Neural cell (in vitro differentiated cells): ENCODE measurements around the gene ZDHHC14.

ENCODE experiments used
- EP300 ChIP-seq: fragments of 450-650 bp; conservative IDR thresholded peaks from 2 replicates; pipeline ENCODE4 v1.6.1; 2014; ENCODE audit warnings: antibody characterized with exemption, mild to moderate bottlenecking, moderate library complexity; ENCODE audit not compliant: poor library complexity, severe bottlenecking
- EZH2 ChIP-seq: fragments of 200-600, 300-800 bp; shearing (Covaris generic), sonication (generic); IDR thresholded peaks from 2 replicates; pipeline ENCODE4 v1.6.1; 2014; ENCODE audit warnings: antibody characterized with exemption, low read length, borderline replicate concordance, mild to moderate bottlenecking; ENCODE audit not compliant: insufficient read depth, poor library complexity, severe bottlenecking
- MXI1 ChIP-seq: fragments of 450-650 bp; conservative IDR thresholded peaks from 2 replicates; pipeline ENCODE4 v1.6.1; 2014; ENCODE audit warnings: antibody characterized with exemption, mild to moderate bottlenecking; ENCODE audit not compliant: poor library complexity, severe bottlenecking
- POLR2AphosphoS5 ChIP-seq: IDR thresholded peaks from 2 replicates; pipeline ENCODE4 v1.6.1; 2012
- SMC3 ChIP-seq: fragments of 450-650 bp; conservative IDR thresholded peaks from 2 replicates; pipeline ENCODE4 v1.6.1; 2014; ENCODE audit warnings: antibody characterized with exemption, mild to moderate bottlenecking, moderate library complexity; ENCODE audit not compliant: poor library complexity
- TAF1 ChIP-seq: IDR thresholded peaks from 2 replicates; pipeline ENCODE4 v1.6.1; 2012; ENCODE audit warnings: low read depth
- TF ChIP-seq, protein P1 (sequence below): fragments of 450-650 bp; IDR thresholded peaks from 2 replicates; pipeline ENCODE4 v1.5.1; 2014; ENCODE audit warnings: antibody characterized with exemption, mild to moderate bottlenecking, moderate library complexity; ENCODE audit not compliant: poor library complexity, severe bottlenecking

DNA sequence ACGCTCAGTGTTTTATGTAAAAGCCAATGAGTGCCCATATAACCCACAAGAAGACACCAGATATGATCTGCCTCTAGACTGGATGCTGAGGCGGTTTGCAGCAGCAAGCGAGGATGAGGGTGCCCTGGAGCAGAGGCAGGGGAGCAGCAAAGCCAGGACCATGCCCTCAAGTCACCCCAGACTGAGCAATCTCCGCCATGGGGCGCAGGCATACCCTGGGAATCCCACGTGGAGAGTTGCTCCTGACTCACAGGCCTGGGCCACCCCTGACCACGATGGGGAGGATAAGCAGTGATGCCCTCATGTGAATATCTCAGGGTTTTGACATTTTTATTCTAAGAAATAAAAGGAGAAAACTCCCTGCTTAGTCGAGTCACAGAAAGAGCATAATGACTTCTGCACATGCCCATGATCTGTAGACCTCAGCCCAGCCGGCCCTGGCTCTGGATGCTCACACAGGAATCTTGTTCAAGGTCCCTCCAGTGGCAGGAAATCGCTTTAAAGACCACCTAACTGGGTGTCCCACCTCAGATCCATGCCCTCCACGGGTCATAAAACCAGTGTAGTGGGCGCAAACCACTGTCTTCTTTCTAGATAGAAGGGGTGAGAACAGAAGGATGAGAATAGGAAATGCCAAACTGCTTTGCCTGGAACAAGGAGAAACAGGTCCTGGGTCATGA lies 303.8 kb downstream of the ZDHHC14 start:
- TF ChIP-seq POLR2AphosphoS5 (no peak), EP300 (no peak), TAF1 (no peak), EZH2 (no peak), SMC3 (no peak), MXI1 (no peak)
- TF ChIP-seq, protein P1, sequence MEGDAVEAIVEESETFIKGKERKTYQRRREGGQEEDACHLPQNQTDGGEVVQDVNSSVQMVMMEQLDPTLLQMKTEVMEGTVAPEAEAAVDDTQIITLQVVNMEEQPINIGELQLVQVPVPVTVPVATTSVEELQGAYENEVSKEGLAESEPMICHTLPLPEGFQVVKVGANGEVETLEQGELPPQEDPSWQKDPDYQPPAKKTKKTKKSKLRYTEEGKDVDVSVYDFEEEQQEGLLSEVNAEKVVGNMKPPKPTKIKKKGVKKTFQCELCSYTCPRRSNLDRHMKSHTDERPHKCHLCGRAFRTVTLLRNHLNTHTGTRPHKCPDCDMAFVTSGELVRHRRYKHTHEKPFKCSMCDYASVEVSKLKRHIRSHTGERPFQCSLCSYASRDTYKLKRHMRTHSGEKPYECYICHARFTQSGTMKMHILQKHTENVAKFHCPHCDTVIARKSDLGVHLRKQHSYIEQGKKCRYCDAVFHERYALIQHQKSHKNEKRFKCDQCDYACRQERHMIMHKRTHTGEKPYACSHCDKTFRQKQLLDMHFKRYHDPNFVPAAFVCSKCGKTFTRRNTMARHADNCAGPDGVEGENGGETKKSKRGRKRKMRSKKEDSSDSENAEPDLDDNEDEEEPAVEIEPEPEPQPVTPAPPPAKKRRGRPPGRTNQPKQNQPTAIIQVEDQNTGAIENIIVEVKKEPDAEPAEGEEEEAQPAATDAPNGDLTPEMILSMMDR = no peak
